RWPE1 (cell line): ENCODE results near the gene SAMD11.

ENCODE experiments used
- CTCF ChIA-PET: fragments of 350-600 bp; sonication (Branson Sonifier 250); formaldehyde crosslinking; extraction: SDS; loops from one replicate; lab custom pipeline; 2021; lab: Yijun Ruan, JAX
- POLR2A ChIA-PET: fragments of 400-600 bp; formaldehyde crosslinking; extraction: SDS; loops from one replicate; lab custom pipeline; 2020; ENCODE audit warnings: antibody characterized with exemption; ENCODE audit not compliant: low non-redundant PET; lab: Yijun Ruan, JAX
- DNase-seq: peaks from one replicate; pipeline ENCODE4 v3.0.0; 2012; ENCODE audit warnings: low spot score
- H3K27ac ChIP-seq: fragments of 450-650 bp; 2 replicates; pipeline ENCODE4 v1.5.1; 2017
- TF ChIP-seq, protein P1 (sequence below): fragments of 450-650 bp; conservative IDR thresholded peaks from 2 replicates; pipeline ENCODE4 v1.5.1; 2017; ENCODE audit warnings: low read depth, mild to moderate bottlenecking

SAMD11 gene

GRCh38 chr1:978069-978834 is 54.5 kb downstream of the SAMD11 start:
- no peak overlapping the region for H3K27ac ChIP-seq
- ChIA-PET CTCF (no interaction called here), POLR2A (no interaction called here)
- DNase-seq: no peak
- TF ChIP-seq, protein P1, sequence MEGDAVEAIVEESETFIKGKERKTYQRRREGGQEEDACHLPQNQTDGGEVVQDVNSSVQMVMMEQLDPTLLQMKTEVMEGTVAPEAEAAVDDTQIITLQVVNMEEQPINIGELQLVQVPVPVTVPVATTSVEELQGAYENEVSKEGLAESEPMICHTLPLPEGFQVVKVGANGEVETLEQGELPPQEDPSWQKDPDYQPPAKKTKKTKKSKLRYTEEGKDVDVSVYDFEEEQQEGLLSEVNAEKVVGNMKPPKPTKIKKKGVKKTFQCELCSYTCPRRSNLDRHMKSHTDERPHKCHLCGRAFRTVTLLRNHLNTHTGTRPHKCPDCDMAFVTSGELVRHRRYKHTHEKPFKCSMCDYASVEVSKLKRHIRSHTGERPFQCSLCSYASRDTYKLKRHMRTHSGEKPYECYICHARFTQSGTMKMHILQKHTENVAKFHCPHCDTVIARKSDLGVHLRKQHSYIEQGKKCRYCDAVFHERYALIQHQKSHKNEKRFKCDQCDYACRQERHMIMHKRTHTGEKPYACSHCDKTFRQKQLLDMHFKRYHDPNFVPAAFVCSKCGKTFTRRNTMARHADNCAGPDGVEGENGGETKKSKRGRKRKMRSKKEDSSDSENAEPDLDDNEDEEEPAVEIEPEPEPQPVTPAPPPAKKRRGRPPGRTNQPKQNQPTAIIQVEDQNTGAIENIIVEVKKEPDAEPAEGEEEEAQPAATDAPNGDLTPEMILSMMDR: no peak

- H3K27ac ChIP-seq: no peak overlapping the region
- no peak for DNase-seq
- ChIA-PET POLR2A (no interaction called here), CTCF (interaction anchor here (0.8 kb wide), 2 partner anchors 23 to 73 kb away, joined by 3 to 5 read pairs; no protein-coding TSS in a partner anchor)
- TF ChIP-seq, protein P1: no peak
Measured at GRCh38 chr1:978835-979743, 55.4 kb downstream of the SAMD11 start.

- ChIA-PET POLR2A (interaction anchor here (1.0 kb wide), 1 partner anchor 22 kb away, joined by 4 read pairs; no protein-coding TSS in a partner anchor), CTCF (interaction anchor here (0.8 to 1.0 kb wide), 3 partner anchors 13 to 74 kb away, joined by 3 to 5 read pairs (median 3); no protein-coding TSS in a partner anchor)
- TF ChIP-seq, protein P1: no peak
- DNase-seq: no peak
- H3K27ac ChIP-seq: no peak overlapping the region
Measured at GRCh38 chr1:979744-980072, 56.0 kb downstream of the SAMD11 start.

DNA sequence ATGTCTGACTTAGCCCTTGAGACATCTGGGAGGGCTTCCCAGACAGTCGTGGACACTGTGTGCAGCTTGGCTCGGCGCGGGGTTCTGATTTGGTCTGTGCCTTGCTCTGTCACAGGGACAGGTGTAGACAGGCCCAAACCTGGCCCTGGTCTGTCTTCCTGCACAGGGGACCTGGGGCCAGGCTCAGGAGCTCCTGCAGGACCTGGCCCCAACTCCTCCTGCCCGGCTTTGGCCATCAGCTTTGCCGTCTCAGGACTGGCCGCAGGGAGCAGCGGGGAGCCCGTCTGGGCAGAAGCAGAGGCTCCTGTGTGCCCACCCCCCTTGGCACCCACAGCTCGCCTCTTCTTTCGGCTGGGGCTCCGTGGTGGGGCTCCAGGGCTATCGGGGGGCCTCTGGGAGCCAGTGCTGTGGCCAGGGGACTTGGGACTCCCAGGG is 56.4 kb downstream of the SAMD11 start:
- no peak for DNase-seq
- TF ChIP-seq, protein P1: no peak
- CTCF ChIA-PET: interaction anchor here (0.8 to 1.0 kb wide), 3 partner anchors 13 to 74 kb away, joined by 3 to 5 read pairs (median 3); no protein-coding TSS in a partner anchor
- POLR2A ChIA-PET: interaction anchor here (1.0 to 1.3 kb wide), 2 partner anchors 13 to 22 kb away, joined by 4 to 5 read pairs; no protein-coding TSS in a partner anchor
- no peak overlapping the region for H3K27ac ChIP-seq

DNA sequence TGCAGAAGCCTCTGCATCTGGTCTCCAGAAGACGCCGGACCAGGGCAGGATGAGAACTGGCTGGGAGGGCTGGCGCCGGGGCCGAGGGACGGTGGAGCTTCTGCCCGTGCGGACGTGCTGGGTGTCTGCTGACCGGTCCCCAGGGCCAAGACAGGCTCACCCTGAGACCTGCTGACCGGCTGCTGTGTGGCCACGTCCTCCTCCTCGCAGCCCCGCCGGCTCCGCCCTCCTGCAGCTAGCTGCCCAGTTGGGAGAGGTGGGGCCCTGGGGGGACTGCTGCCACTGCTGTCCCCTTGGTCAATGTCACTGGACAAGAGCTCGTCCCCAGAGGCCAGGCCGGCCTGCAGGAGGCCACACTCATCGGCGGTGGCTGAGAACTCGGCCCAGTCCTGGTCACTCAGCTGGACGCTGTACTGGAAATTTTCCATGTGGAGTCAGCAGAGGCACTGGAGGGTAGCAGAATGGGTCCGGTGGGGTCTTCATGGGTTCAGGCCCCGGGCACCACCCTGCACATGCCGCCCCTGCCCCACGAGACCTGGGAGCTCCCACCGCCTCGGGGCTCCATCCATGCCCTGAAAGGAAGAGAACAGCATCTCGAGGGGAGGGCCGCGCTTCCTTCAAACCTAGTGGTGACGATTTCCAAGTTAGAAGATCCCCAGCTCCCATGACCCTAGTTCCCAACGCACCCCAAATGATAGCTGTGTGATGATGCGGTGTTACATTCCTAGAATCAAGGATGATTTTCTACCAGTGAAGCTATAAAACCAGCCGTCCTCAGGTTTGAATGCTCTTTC is 57.1 kb downstream of the SAMD11 start:
- ChIA-PET POLR2A (interaction anchor here (1.0 to 1.3 kb wide), 2 partner anchors 14 to 21 kb away, joined by 4 to 5 read pairs; no protein-coding TSS in a partner anchor), CTCF (interaction anchor here (0.7 to 1.0 kb wide), 3 partner anchors 12 to 109 kb away, joined by 3 read pairs; no protein-coding TSS in a partner anchor)
- TF ChIP-seq, protein P1: no peak
- no peak overlapping the region for H3K27ac ChIP-seq
- no peak for DNase-seq
